Ovary (tissue), 3 donors: Measurements from ENCODE around the gene FNDC8.

Experiments used
- POLR2A ChIP-seq: fragments of 450-650 bp; IDR thresholded peaks from one replicate; pipeline ENCODE4 v1.6.1; 2017; ENCODE audit warnings: antibody characterized with exemption, mild to moderate bottlenecking, moderate library complexity
- TF ChIP-seq, protein P1 (sequence below), 3 donors: fragments of 450-650 bp in 2 of 3; fragments of 200-600 bp in 1 of 3; IDR thresholded peaks; one replicate each; pipeline versions ENCODE4 v1.5.1 to v1.8.0; 2016 to 2022; ENCODE audit warnings: antibody characterized with exemption in 3 of 3, mild to moderate bottlenecking in 1 of 3
- donor health status: DM: no; HTN: no; CAD: no.

DNA sequence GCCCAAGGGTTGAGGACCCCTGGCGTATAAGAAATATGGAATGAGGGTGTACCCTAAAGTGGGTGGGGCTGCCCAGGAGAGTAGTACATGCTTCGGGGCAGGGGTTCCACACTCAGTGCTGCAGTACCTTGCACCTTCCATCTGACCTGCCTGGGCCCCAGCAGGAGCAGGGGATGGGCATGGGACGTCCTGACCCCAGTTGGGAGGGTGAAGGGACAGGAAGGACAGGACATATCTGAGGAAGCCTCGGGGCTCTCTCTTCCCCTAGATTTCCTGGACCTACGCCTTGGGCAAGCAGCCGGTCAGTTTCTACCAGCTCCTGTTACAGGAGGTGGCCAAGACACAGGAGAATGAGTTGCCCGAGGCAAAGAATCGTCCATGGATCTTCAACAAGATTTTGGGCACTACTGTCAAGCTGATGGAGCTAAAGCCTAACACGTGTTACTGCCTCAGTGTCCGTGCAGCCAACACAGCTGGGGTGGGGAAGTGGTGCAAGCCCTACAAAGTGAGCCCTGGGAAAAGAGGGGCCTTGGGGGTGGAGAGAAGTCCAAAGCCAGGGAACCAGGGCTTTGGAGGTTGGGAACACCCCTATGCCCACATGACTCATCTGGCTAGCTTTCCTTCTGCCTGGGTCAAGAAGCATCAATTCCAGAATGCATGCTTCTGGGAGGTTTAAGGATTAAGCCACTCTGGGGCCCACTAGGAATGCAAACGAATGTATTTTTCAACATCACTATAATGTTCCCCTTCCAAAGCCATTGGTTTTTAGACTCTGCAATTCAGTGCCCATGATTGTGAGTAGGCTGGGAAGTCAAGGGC lies 7.9 kb downstream of the FNDC8 start:
- TF ChIP-seq, protein P1, sequence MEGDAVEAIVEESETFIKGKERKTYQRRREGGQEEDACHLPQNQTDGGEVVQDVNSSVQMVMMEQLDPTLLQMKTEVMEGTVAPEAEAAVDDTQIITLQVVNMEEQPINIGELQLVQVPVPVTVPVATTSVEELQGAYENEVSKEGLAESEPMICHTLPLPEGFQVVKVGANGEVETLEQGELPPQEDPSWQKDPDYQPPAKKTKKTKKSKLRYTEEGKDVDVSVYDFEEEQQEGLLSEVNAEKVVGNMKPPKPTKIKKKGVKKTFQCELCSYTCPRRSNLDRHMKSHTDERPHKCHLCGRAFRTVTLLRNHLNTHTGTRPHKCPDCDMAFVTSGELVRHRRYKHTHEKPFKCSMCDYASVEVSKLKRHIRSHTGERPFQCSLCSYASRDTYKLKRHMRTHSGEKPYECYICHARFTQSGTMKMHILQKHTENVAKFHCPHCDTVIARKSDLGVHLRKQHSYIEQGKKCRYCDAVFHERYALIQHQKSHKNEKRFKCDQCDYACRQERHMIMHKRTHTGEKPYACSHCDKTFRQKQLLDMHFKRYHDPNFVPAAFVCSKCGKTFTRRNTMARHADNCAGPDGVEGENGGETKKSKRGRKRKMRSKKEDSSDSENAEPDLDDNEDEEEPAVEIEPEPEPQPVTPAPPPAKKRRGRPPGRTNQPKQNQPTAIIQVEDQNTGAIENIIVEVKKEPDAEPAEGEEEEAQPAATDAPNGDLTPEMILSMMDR (IDR thresholded peaks at IDR 0.05) = no peak
- TF ChIP-seq POLR2A = no peak
